ENCODE measurements around the gene NLGN1.

NLGN1 gene

DNA sequence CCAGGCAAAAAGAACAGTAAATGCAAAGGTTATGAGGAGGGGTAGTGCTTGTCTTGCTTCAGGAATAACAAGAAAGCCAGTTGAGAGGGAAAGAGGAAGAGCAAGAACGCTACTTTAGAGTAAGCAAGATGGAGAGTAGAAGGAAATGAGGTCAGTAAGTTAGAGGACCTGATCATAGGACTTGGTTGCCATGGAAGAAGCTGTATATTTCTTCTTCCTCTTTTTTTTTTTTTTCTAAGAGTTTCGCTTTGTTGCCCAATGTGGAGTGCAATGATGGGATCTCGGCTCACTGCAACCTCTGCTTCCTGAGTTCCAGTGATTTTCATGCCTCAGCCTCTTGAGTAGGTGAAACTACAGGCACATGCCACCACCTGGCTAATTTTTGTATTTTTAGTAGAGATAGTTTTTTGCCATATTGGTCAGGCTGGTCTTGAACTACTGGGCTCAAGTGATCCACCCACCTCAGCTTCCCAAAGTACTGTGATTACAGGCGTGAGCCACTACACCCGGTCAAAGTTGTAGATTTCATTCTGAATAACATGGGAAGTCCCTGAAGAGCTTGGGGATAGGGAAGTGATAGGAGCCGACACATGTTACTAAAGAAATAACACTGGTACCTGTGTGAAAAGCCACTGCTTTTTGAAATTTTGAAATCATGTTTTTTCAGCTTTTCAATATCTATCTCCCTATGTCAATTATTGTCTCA, 933.7 kb downstream of the NLGN1 start:
- H3K9me3 Mint-ChIP-seq = peaks cover 5% of the 10 kb centered on the region
- TF ChIP-seq, protein P1, sequence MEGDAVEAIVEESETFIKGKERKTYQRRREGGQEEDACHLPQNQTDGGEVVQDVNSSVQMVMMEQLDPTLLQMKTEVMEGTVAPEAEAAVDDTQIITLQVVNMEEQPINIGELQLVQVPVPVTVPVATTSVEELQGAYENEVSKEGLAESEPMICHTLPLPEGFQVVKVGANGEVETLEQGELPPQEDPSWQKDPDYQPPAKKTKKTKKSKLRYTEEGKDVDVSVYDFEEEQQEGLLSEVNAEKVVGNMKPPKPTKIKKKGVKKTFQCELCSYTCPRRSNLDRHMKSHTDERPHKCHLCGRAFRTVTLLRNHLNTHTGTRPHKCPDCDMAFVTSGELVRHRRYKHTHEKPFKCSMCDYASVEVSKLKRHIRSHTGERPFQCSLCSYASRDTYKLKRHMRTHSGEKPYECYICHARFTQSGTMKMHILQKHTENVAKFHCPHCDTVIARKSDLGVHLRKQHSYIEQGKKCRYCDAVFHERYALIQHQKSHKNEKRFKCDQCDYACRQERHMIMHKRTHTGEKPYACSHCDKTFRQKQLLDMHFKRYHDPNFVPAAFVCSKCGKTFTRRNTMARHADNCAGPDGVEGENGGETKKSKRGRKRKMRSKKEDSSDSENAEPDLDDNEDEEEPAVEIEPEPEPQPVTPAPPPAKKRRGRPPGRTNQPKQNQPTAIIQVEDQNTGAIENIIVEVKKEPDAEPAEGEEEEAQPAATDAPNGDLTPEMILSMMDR (IDR thresholded peaks at IDR 0.05; ENCODE audit: unreplicated experiment in 3 of 3) = no peak
- H3K4me1 Mint-ChIP-seq = peaks cover 22% of the 10 kb centered on the region
- no peaks in the 10 kb centered on the region for H3K27me3 Mint-ChIP-seq (ENCODE audit: low read depth)
- H3K4me3 Mint-ChIP-seq = no peak overlapping the region
- no peak overlapping the region for H3K27ac Mint-ChIP-seq
- H3K36me3 Mint-ChIP-seq (ENCODE audit: low read depth) = no peaks in the 10 kb centered on the region

DNA sequence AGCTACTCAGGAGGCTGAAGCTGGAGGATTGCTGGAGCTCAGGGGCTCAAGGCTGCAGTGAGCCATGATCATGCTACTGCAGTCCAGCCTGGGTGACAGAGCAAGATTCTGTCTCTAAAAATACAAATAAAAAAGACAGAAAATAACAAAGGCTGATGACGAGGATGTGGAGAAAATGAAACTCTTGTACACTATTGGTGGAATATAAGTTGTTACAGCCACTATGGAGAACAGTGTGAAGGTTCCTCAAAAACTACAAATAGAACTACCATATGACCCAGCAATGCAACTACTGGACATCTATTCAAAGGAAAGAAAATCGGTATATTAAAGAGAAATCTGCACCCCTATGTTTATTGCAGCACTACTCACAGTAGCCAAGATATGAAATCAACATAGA, 934.8 kb downstream of the NLGN1 start:
- no peak overlapping the region for H3K27ac Mint-ChIP-seq
- TF ChIP-seq, protein P1 (IDR thresholded peaks at IDR 0.05; ENCODE audit: unreplicated experiment in 3 of 3) = no peak
- H3K9me3 Mint-ChIP-seq = peaks cover 5% of the 10 kb centered on the region
- H3K36me3 Mint-ChIP-seq (ENCODE audit: low read depth) = no peaks in the 10 kb centered on the region
- H3K27me3 Mint-ChIP-seq (ENCODE audit: low read depth) = no peaks in the 10 kb centered on the region
- H3K4me1 Mint-ChIP-seq = peaks cover 20% of the 10 kb centered on the region
- no peak overlapping the region for H3K4me3 Mint-ChIP-seq

DNA sequence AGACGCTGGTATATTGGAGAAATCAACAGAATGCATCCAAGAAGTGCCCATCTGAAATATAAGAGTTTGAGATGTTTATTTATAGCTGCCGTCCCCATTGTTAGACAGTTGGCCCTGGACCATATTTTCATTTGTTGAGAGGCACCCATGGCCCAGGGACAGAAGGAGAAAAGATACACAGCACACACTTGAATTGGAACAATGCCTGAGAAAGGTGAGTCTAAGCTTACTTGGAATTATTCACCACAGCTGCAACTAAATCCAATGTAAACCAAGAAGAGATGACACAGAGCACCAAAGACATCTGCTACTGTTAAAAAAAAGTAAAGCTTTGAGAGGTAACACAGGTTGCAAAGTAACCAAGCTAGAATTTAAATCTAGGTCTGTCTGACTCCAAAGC, 936.1 kb downstream of the NLGN1 start:
- no peak overlapping the region for H3K27ac Mint-ChIP-seq
- no peaks in the 10 kb centered on the region for H3K27me3 Mint-ChIP-seq (ENCODE audit: low read depth)
- H3K4me1 Mint-ChIP-seq = peaks cover 20% of the 10 kb centered on the region
- TF ChIP-seq, protein P1 (IDR thresholded peaks at IDR 0.05; ENCODE audit: unreplicated experiment in 3 of 3) = no peak
- H3K9me3 Mint-ChIP-seq = peaks cover 5% of the 10 kb centered on the region
- H3K4me3 Mint-ChIP-seq = no peak overlapping the region
- no peaks in the 10 kb centered on the region for H3K36me3 Mint-ChIP-seq (ENCODE audit: low read depth)

DNA sequence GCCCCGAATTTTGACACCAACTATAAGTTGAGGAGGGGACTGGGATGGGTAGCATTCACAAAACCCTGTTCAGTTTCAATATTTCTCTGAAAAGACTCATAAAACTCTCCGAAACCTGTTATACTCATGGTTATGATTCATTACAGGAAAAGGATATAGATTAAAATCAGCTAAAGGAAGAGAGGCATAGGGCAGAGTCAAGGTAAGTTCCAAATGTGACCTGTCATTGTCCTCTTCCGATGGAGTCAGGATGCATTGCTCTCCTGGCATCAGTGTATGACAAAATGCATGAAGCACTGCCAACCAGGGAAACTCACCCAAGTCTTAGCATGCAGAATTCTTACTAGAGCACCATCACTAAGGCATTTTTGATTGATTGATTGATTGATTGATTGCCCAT, 936.6 kb downstream of the NLGN1 start:
- Mint-ChIP-seq H3K36me3 (ENCODE audit: low read depth) (no peaks in the 10 kb centered on the region), H3K9me3 (peaks cover 5% of the 10 kb centered on the region), H3K4me1 (peaks cover 18% of the 10 kb centered on the region), H3K4me3 (no peak overlapping the region), H3K27ac (no peak overlapping the region), H3K27me3 (ENCODE audit: low read depth) (no peaks in the 10 kb centered on the region)
- TF ChIP-seq, protein P1 (IDR thresholded peaks at IDR 0.05; ENCODE audit: unreplicated experiment in 3 of 3) = no peak

DNA sequence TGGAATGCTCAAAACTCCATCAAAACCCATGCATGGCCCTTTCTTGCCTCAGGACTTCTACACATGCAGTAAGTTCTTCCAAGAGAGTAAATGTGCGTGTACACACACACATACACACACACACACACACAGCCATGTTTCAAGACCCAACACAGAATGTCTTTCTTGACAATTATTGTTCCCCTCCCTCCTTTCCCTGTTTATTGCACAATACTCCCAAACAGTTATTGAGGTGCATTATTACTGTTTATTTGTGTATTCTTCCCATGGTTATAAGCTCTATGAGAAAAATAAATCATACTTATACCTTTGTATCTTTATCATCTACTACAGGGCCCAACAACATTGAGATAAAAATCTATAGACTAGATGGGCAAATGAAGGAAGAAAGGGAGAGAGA, 937.8 kb downstream of the NLGN1 start:
- TF ChIP-seq, protein P1 (IDR thresholded peaks at IDR 0.05; ENCODE audit: unreplicated experiment in 3 of 3) = no peak

DNA sequence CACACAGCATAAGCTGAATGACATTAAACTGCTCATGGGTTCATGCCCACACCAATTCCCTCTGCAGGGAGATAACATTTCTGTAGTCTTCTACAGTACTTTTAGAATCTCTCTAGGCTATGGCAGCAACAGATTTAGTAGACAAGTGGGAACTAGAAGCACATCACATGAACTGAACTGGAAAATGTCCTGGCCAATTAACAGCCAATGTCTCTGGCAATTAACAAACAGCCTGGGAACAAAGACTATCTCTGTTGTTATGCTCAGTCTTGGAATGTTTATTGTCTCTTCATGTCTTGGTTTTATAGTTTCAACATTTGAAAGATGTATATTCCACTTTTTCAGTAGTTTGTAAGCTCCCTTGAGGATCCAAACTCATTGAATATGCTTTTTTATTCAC, 938.4 kb downstream of the NLGN1 start:
- no peaks in the 10 kb centered on the region for H3K36me3 Mint-ChIP-seq (ENCODE audit: low read depth)
- H3K27me3 Mint-ChIP-seq (ENCODE audit: low read depth) = no peaks in the 10 kb centered on the region
- no peak overlapping the region for H3K4me3 Mint-ChIP-seq
- TF ChIP-seq, protein P1 (IDR thresholded peaks at IDR 0.05; ENCODE audit: unreplicated experiment in 3 of 3) = no peak
- H3K27ac Mint-ChIP-seq = no peak overlapping the region
- peaks cover 3% of the 10 kb centered on the region for H3K9me3 Mint-ChIP-seq
- peaks cover 2% of the 10 kb centered on the region for H3K4me1 Mint-ChIP-seq

More for the DNA sequence above, 937.8 kb downstream of the NLGN1 start:
- H3K36me3 Mint-ChIP-seq (ENCODE audit: low read depth) = no peaks in the 10 kb centered on the region
- no peak overlapping the region for H3K4me3 Mint-ChIP-seq
- peaks cover 5% of the 10 kb centered on the region for H3K9me3 Mint-ChIP-seq
- no peak overlapping the region for H3K27ac Mint-ChIP-seq
- peaks cover 8% of the 10 kb centered on the region for H3K4me1 Mint-ChIP-seq
- H3K27me3 Mint-ChIP-seq (ENCODE audit: low read depth) = no peaks in the 10 kb centered on the region
